Liver (tissue), 9 donors: ENCODE results near the gene TMEM243. TPM values are rescaled to one million over a fixed set of nuclear protein-coding genes. Genes with fewer than 3 reads are reported as not detected.

Experiments used
- DNase-seq: peaks from one replicate; pipeline ENCODE4 v3.0.0-alpha.2; 2017; ENCODE audit warnings: low spot score
- H3K27ac ChIP-seq, 2 donors: one replicate each; pipeline ENCODE4 v1.7.0; 2013; ENCODE audit warnings: inconsistent platforms in 2 of 2, low read length in 2 of 2, control low read depth in 1 of 2, low read depth in 1 of 2, mild to moderate bottlenecking in 1 of 2
- H3K27me3 ChIP-seq, 4 donors: one replicate each; pipeline versions ENCODE4 v1.6.1 to v1.7.0; 2013; ENCODE audit warnings: low read length in 3 of 4, inconsistent platforms in 1 of 4, mild to moderate bottlenecking in 1 of 4, moderate library complexity in 1 of 4; ENCODE audit not compliant: control insufficient read depth in 4 of 4, insufficient read depth in 4 of 4
- H3K36me3 ChIP-seq, 4 donors: one replicate each; pipeline versions ENCODE4 v1.6.1 to v1.7.0; 2013; ENCODE audit warnings: low read length in 3 of 4, mild to moderate bottlenecking in 3 of 4, low read depth in 1 of 4, moderate library complexity in 1 of 4; ENCODE audit not compliant: control insufficient read depth in 4 of 4, insufficient read depth in 3 of 4
- H3K4me1 ChIP-seq, 4 donors: one replicate each; pipeline versions ENCODE4 v1.6.1 to v1.7.0; 2013; ENCODE audit warnings: low read length in 3 of 4, mild to moderate bottlenecking in 3 of 4, moderate library complexity in 1 of 4; ENCODE audit not compliant: control insufficient read depth in 4 of 4, insufficient read depth in 4 of 4
- H3K4me3 ChIP-seq, 3 donors: one replicate each; pipeline versions ENCODE4 v1.6.1 to v1.7.0; 2013; ENCODE audit warnings: low read length in 3 of 3, control low read depth in 1 of 3, low read depth in 1 of 3, mild to moderate bottlenecking in 1 of 3
- H3K9ac ChIP-seq, 2 donors: one replicate each; pipeline ENCODE4 v1.7.0; 2013; ENCODE audit warnings: low read length in 2 of 2, mild to moderate bottlenecking in 2 of 2, moderate library complexity in 2 of 2, control low read depth in 1 of 2, low read depth in 1 of 2
- H3K9me3 ChIP-seq, 4 donors: one replicate each; pipeline versions ENCODE4 v1.6.1 to v1.7.0; 2013; ENCODE audit warnings: low read length in 3 of 4; ENCODE audit not compliant: control insufficient read depth in 4 of 4
- ATF3 ChIP-seq: IDR thresholded peaks from 2 replicates; pipeline ENCODE4 v1.6.1; 2016; ENCODE audit warnings: antibody characterized with exemption
- CTCF ChIP-seq: fragments of 150-350 bp; IDR thresholded peaks from 2 replicates; pipeline ENCODE4 v1.5.1; 2017; ENCODE audit warnings: improper control_type of control experiment, low read depth, low read length; ENCODE audit not compliant: missing input control
- EGR1 ChIP-seq, 2 donors: IDR thresholded peaks; 2 replicates each; pipeline ENCODE4 v1.6.1; 2016 to 2018; ENCODE audit warnings: antibody characterized with exemption in 2 of 2, low read depth in 2 of 2
- FOXA1 ChIP-seq: IDR thresholded peaks from 2 replicates; pipeline ENCODE4 v1.6.1; 2016; ENCODE audit warnings: antibody characterized with exemption
- FOXA2 ChIP-seq: IDR thresholded peaks from 2 replicates; pipeline ENCODE4 v1.6.1; 2016; ENCODE audit warnings: antibody characterized with exemption
- GABPA ChIP-seq, 2 donors: IDR thresholded peaks in 1 of 2; conservative IDR thresholded peaks in 1 of 2; 2 replicates each; pipeline ENCODE4 v1.6.1; 2016; ENCODE audit warnings: antibody characterized with exemption in 2 of 2, mild to moderate bottlenecking in 1 of 2, moderate library complexity in 1 of 2
- HNF4A ChIP-seq, 2 donors: conservative IDR thresholded peaks; 2 replicates each; pipeline ENCODE4 v1.6.1; 2016; ENCODE audit warnings: antibody characterized with exemption in 2 of 2, mild to moderate bottlenecking in 2 of 2
- HNF4G ChIP-seq: IDR thresholded peaks from 2 replicates; pipeline ENCODE4 v1.6.1; 2016; ENCODE audit warnings: antibody characterized with exemption
- JUND ChIP-seq, 2 donors: IDR thresholded peaks; 2 replicates each; pipeline ENCODE4 v1.6.1; 2016; ENCODE audit warnings: antibody characterized with exemption in 2 of 2
- NR2F2 ChIP-seq: IDR thresholded peaks from 2 replicates; pipeline ENCODE4 v1.6.1; 2016; ENCODE audit warnings: antibody characterized with exemption
- RAD21 ChIP-seq, 2 donors: IDR thresholded peaks; 2 replicates each; pipeline ENCODE4 v1.6.1; 2016; ENCODE audit warnings: antibody characterized with exemption in 2 of 2, mild to moderate bottlenecking in 2 of 2
- REST ChIP-seq: IDR thresholded peaks from 2 replicates; pipeline ENCODE4 v1.6.1; 2016; ENCODE audit warnings: antibody characterized with exemption, mild to moderate bottlenecking
- RXRA ChIP-seq, 2 donors: IDR thresholded peaks; 2 replicates each; pipeline ENCODE4 v1.6.1; 2017 to 2018; ENCODE audit warnings: antibody characterized with exemption in 2 of 2, mild to moderate bottlenecking in 1 of 2
- SP1 ChIP-seq: IDR thresholded peaks from 2 replicates; pipeline ENCODE4 v1.6.1; 2018; ENCODE audit warnings: antibody characterized with exemption, mild to moderate bottlenecking
- TAF1 ChIP-seq: conservative IDR thresholded peaks from 2 replicates; pipeline ENCODE4 v1.6.1; 2016; ENCODE audit warnings: antibody characterized with exemption, mild to moderate bottlenecking
- YY1 ChIP-seq: IDR thresholded peaks from 2 replicates; pipeline ENCODE4 v1.6.1; 2016; ENCODE audit warnings: antibody characterized with exemption, mild to moderate bottlenecking
- ZBTB33 ChIP-seq: IDR thresholded peaks from 2 replicates; pipeline ENCODE4 v1.6.1; 2016; ENCODE audit warnings: antibody characterized with exemption
- WGBS: extraction: QIAGEN DNeasy Blood & Tissue Kit; methylation state at CpG from one replicate; pipeline ENCODE4 v1.1.7; 2013; 5-methylcytosine and 5-hydroxymethylcytosine counted together
- polyA plus RNA-seq, 2 donors: library from polyadenylated mRNA; stranded (reverse) in 1 of 2; unstranded in 1 of 2; fragments of 200-250 nt in 1 of 2; fragments of >200 nt in 1 of 2; fragmentation: Nextera tagmentation in 1 of 2; extraction: Ambion mirVana in 1 of 2; gene quantifications; one replicate each; pipeline versions ENCODE4 v1.2.1 to v1.2.3, GENCODE V29; 2013 to 2015
- total RNA-seq, 2 donors: library from RNA; depleted of rRNA; stranded (reverse); fragments of >200 nt; gene quantifications; one replicate each; pipeline ENCODE4 v1.2.3, GENCODE V29; 2014
- TF ChIP-seq, protein P1 (sequence below): IDR thresholded peaks from 2 replicates; pipeline ENCODE4 v1.6.1; 2016; ENCODE audit warnings: antibody characterized with exemption
- donor health status: healthy.
- donor health status: healthy.
- donor health status: healthy.
- donor health status: healthy.
- donor health status: healthy.

Gene TMEM243
- total and polyA plus RNA-seq, 4 donors: 4.8 to 8.0 (median 5.5) TPM

DNA sequence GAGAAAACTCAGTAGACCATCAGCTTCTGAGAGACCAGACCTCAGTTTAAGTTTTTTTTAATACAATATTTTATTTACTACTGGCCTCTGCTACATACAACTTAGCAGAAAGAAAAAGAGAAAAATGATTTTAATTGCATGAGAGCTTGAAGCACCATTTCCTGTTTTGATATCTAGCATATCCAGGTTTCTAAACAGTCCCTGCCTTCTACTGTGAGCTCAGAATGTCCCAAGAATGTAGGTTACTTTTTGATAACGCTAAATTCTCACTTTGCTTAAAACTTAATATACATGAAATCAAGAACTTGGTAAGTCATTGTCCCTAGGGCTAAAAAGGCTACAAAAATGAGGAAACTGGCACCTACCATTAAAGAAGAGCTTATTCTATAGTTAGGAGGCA lies 7.0 kb downstream of the TMEM243 start:
- H3K4me1 ChIP-seq: peaks cover 0 to 1% (median 0%) of the 10 kb centered on the region in 4 donors

DNA sequence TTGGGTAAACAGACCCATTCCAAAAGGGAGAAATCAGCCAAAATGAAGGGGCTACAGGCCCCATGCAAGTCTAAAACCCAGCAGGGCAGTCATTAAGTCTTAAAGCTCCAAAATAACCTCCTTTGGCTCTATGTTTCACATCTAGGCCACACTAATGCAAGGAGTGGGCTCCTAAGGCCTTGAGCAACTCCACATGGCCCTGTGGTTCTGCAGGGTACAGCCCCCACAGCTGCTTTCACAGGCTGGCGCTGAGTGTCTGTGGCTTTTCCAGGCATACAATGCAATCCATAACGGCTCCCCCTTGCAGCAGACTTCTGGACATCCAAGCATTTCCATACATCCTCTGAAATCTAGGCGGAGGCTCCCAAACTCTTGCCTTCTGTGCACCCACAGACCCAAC lies 9.0 kb downstream of the TMEM243 start:
- peaks cover 0 to 4% (median 2%) of the 10 kb centered on the region in 4 donors for H3K9me3 ChIP-seq
- H3K27ac ChIP-seq: no peak overlapping the region
- H3K36me3 ChIP-seq: no peaks in the 10 kb centered on the region
- no peak overlapping the region for H3K4me3 ChIP-seq
- no peak for DNase-seq
- no peak for TF ChIP-seq ZBTB33
- no peak for TF ChIP-seq RXRA (IDR thresholded peaks at IDR 0.05)
- no peak for TF ChIP-seq RAD21 (IDR thresholded peaks at IDR 0.05)
- TF ChIP-seq REST: no peak
- no peak for TF ChIP-seq HNF4A (conservative IDR thresholded peaks at IDR 0.05)
- no peak for TF ChIP-seq NR2F2
- no peak for TF ChIP-seq HNF4G
- no peak for TF ChIP-seq GABPA (IDR thresholded peaks at IDR 0.05 in 1 of 2, conservative IDR thresholded peaks at IDR 0.05 in 1 of 2)
- TF ChIP-seq YY1: no peak
- TF ChIP-seq FOXA1: no peak
- TF ChIP-seq EGR1 (IDR thresholded peaks at IDR 0.05; ENCODE audit: low read depth in 2 of 2): no peak
- TF ChIP-seq CTCF: no peak
- TF ChIP-seq, protein P1, sequence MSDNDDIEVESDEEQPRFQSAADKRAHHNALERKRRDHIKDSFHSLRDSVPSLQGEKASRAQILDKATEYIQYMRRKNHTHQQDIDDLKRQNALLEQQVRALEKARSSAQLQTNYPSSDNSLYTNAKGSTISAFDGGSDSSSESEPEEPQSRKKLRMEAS: no peak
- TF ChIP-seq JUND (IDR thresholded peaks at IDR 0.05): no peak
- TF ChIP-seq FOXA2: no peak
- TF ChIP-seq SP1: no peak
- TF ChIP-seq TAF1: no peak
- no peak for TF ChIP-seq ATF3
- H3K4me1 ChIP-seq: peaks cover 0 to 1% (median 0%) of the 10 kb centered on the region in 4 donors
- H3K9ac ChIP-seq: no peak overlapping the region
- 94% methylated on average over 3 of the region's 3 CpGs for WGBS
- H3K27me3 ChIP-seq: no peaks in the 10 kb centered on the region

More for the DNA sequence above, 7.0 kb downstream of the TMEM243 start:
- Histone ChIP-seq H3K9ac (no peak overlapping the region), H3K4me3 (no peak overlapping the region), H3K27ac (no peak overlapping the region), H3K27me3 (no peaks in the 10 kb centered on the region), H3K9me3 (no peaks in the 10 kb centered on the region), H3K36me3 (no peaks in the 10 kb centered on the region)
- no peak for DNase-seq
- TF ChIP-seq, protein P1: no peak
- no peak for TF ChIP-seq TAF1
- no peak for TF ChIP-seq RAD21 (IDR thresholded peaks at IDR 0.05)
- TF ChIP-seq GABPA (IDR thresholded peaks at IDR 0.05 in 1 of 2, conservative IDR thresholded peaks at IDR 0.05 in 1 of 2): no peak
- no peak for TF ChIP-seq ATF3
- TF ChIP-seq HNF4G: no peak
- 70% methylated on average over 1 of the region's 1 CpG for WGBS
